Fibroblast of mammary gland (primary cell): Measurements from ENCODE around the gene MEF2C.

Experiments used
- DNase-seq: peaks from one replicate; pipeline ENCODE4 v3.0.0-alpha.2; 2010; ENCODE audit warnings: low read depth
- H3K4me3 ChIP-seq: 2 replicates; pipeline ENCODE4 v1.5.1; 2011; ENCODE audit warnings: low read depth, mild to moderate bottlenecking, low read length, moderate library complexity; ENCODE audit not compliant: control insufficient read depth
- CTCF ChIP-seq: conservative IDR thresholded peaks from 2 replicates; pipeline ENCODE4 v1.5.1; 2011; ENCODE audit warnings: low read depth, low read length, inconsistent platforms; ENCODE audit not compliant: control insufficient read depth, insufficient read depth

The MEF2C gene

GRCh38 chr5:88838500-88838899, 44.5 kb downstream of the MEF2C start:
- DNase-seq, result no peak
- TF ChIP-seq CTCF, result no peak
- no peak overlapping the region for H3K4me3 ChIP-seq

- no peak for TF ChIP-seq CTCF
- no peak for DNase-seq
- H3K4me3 ChIP-seq, result no peak overlapping the region
These were observed 45.2 kb downstream of the MEF2C start for GRCh38 chr5:88837817-88838216.

GRCh38 chr5:88837222-88837621, 45.8 kb downstream of the MEF2C start:
- H3K4me3 ChIP-seq, result no peak overlapping the region
- no peak for TF ChIP-seq CTCF
- no peak for DNase-seq

- no peak for TF ChIP-seq CTCF
- no peak overlapping the region for H3K4me3 ChIP-seq
- DNase-seq, result peak; percentile 12
These were observed 46.7 kb downstream of the MEF2C start for GRCh38 chr5:88836195-88836838.

- no peak for DNase-seq
- no peak for TF ChIP-seq CTCF
- no peak overlapping the region for H3K4me3 ChIP-seq
These were observed 48.5 kb downstream of the MEF2C start for GRCh38 chr5:88834499-88834898.

GRCh38 chr5:88834131-88834462, 48.9 kb downstream of the MEF2C start:
- DNase-seq, result no peak
- no peak for TF ChIP-seq CTCF
- no peak overlapping the region for H3K4me3 ChIP-seq
